ENCODE measurements around the gene MLLT3.

DNA sequence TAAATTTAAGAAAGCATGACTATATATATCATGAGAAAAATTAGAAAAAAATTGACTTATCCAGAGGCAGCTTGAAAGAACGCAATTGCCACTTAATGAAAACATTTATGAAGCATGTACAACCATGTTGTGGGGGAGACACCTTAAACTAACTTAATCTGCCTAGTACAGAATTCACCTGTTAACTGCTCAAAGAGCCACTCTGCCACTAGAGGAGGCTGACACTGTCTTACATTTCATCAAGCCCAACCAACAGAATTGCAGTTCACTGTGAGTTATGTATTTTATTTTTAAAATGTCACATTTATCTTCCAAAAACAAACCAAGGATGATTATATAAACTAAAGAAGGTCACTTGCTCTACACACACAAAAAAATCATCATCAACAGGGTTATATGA is 252.9 kb downstream of the MLLT3 start:
- TF ChIP-seq, protein P1, sequence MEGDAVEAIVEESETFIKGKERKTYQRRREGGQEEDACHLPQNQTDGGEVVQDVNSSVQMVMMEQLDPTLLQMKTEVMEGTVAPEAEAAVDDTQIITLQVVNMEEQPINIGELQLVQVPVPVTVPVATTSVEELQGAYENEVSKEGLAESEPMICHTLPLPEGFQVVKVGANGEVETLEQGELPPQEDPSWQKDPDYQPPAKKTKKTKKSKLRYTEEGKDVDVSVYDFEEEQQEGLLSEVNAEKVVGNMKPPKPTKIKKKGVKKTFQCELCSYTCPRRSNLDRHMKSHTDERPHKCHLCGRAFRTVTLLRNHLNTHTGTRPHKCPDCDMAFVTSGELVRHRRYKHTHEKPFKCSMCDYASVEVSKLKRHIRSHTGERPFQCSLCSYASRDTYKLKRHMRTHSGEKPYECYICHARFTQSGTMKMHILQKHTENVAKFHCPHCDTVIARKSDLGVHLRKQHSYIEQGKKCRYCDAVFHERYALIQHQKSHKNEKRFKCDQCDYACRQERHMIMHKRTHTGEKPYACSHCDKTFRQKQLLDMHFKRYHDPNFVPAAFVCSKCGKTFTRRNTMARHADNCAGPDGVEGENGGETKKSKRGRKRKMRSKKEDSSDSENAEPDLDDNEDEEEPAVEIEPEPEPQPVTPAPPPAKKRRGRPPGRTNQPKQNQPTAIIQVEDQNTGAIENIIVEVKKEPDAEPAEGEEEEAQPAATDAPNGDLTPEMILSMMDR (IDR thresholded peaks at IDR 0.05) = no peak
- no peak for TF ChIP-seq POLR2A (IDR thresholded peaks at IDR 0.05)

Measured in uterus (tissue), 2 donors.